Glutamatergic neuron (in vitro differentiated cells): ENCODE measurements around the gene ASIC4. TPM values are rescaled to one million over a fixed set of nuclear protein-coding genes. Genes with fewer than 3 reads are reported as not detected.

Experiments used
- DNase-seq: peaks from one replicate; pipeline ENCODE4 v3.0.0; 2022
- H3K27ac Mint-ChIP-seq: one replicate; pipeline ENCODE4 v1.8.0; 2020; ENCODE audit warnings: mild to moderate bottlenecking, mixed read lengths, inconsistent platforms; ENCODE audit not compliant: unreplicated experiment
- H3K27me3 Mint-ChIP-seq: one replicate; pipeline ENCODE4 v1.8.0; 2020; ENCODE audit warnings: mild to moderate bottlenecking, moderate library complexity, mixed read lengths, inconsistent platforms; ENCODE audit not compliant: unreplicated experiment
- H3K36me3 Mint-ChIP-seq: one replicate; pipeline ENCODE4 v1.8.0; 2020; ENCODE audit warnings: mild to moderate bottlenecking, mixed read lengths, inconsistent platforms; ENCODE audit not compliant: unreplicated experiment
- H3K4me1 Mint-ChIP-seq: one replicate; pipeline ENCODE4 v1.8.0; 2020; ENCODE audit warnings: mild to moderate bottlenecking, low read depth, mixed read lengths, inconsistent platforms; ENCODE audit not compliant: unreplicated experiment
- H3K4me3 Mint-ChIP-seq: one replicate; pipeline ENCODE4 v1.8.0; 2020; ENCODE audit warnings: mild to moderate bottlenecking, mixed read lengths, inconsistent platforms; ENCODE audit not compliant: unreplicated experiment
- H3K9me3 Mint-ChIP-seq: one replicate; pipeline ENCODE4 v1.8.0; 2020; ENCODE audit warnings: mild to moderate bottlenecking, moderate library complexity, mixed read lengths, inconsistent platforms; ENCODE audit not compliant: unreplicated experiment
- total RNA-seq: library from RNA; stranded (reverse); fragmentation: NEBNext Ultra II Directional; extraction: Animal tissue kit (Norgen Biotek cat#: 25700); gene quantifications from one replicate; pipeline ENCODE4 v1.2.1, GENCODE V29; 2021; ENCODE audit not compliant: unreplicated experiment
- TF ChIP-seq, protein P1 (sequence below): fragments of 200-600 bp; sonication (generic); IDR thresholded peaks from one replicate; pipeline ENCODE4 v1.5.0; 2021; ENCODE audit not compliant: partially characterized antibody, unreplicated experiment

The ASIC4 gene
- total RNA-seq, 1 donor from 2014 or later: 5.4 TPM

DNA sequence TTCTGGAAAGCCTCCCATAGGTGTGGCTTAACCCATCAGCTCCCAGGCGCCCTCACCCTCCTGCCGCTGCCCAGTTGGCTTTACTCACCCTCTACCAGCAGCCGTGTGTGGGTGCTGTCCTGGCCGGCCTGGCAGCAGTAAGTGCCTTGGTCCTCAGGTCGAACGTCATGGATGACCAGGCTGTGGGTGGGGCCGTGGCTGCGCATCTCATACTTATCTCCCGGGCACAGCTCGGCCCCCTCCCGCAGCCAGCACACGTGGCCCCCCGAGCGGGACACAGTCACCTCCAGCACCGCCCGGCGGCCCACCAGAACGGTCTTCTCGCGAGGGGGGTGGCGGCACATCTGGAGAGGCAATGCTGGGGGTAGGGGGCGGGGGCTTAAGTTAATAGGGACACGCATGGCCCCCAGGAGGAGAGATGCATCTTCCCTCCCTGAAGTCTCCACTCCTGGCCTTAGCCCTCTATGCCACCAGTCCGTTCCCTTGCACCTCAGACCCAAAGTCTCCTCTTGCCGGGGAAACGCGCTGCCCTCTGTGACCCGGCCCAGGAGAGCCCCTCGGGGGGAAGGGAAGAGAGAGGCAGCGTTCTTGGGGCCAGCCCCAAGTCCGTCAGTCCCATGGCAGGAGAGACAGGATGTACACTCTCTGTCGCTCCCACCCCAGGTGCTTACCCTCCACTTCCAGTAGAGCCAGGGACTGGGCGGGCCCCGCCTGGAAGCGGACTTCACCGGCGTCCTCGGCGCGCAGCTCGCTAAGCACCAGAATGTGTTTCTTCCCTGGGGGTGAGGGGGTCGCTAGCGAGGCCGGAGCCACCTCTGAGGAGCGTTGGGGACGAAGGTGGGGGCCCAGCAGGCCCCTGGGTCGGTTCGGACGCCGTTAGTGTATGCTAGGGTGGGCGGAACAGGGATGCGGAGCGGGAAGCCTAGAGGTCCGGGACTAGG lies 37.4 kb downstream of the ASIC4 start:
- peak; percentile 57 for DNase-seq
- H3K9me3 Mint-ChIP-seq: peaks cover 16% of the 10 kb centered on the region
- H3K4me1 Mint-ChIP-seq: peaks cover 3% of the 10 kb centered on the region
- H3K4me3 Mint-ChIP-seq: peak overlapping the region; percentile 82
- peaks cover 22% of the 10 kb centered on the region for H3K27me3 Mint-ChIP-seq
- peak overlapping the region; percentile 8 for H3K27ac Mint-ChIP-seq
- TF ChIP-seq, protein P1, sequence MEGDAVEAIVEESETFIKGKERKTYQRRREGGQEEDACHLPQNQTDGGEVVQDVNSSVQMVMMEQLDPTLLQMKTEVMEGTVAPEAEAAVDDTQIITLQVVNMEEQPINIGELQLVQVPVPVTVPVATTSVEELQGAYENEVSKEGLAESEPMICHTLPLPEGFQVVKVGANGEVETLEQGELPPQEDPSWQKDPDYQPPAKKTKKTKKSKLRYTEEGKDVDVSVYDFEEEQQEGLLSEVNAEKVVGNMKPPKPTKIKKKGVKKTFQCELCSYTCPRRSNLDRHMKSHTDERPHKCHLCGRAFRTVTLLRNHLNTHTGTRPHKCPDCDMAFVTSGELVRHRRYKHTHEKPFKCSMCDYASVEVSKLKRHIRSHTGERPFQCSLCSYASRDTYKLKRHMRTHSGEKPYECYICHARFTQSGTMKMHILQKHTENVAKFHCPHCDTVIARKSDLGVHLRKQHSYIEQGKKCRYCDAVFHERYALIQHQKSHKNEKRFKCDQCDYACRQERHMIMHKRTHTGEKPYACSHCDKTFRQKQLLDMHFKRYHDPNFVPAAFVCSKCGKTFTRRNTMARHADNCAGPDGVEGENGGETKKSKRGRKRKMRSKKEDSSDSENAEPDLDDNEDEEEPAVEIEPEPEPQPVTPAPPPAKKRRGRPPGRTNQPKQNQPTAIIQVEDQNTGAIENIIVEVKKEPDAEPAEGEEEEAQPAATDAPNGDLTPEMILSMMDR: no peak
- H3K36me3 Mint-ChIP-seq: peaks cover 12% of the 10 kb centered on the region

DNA sequence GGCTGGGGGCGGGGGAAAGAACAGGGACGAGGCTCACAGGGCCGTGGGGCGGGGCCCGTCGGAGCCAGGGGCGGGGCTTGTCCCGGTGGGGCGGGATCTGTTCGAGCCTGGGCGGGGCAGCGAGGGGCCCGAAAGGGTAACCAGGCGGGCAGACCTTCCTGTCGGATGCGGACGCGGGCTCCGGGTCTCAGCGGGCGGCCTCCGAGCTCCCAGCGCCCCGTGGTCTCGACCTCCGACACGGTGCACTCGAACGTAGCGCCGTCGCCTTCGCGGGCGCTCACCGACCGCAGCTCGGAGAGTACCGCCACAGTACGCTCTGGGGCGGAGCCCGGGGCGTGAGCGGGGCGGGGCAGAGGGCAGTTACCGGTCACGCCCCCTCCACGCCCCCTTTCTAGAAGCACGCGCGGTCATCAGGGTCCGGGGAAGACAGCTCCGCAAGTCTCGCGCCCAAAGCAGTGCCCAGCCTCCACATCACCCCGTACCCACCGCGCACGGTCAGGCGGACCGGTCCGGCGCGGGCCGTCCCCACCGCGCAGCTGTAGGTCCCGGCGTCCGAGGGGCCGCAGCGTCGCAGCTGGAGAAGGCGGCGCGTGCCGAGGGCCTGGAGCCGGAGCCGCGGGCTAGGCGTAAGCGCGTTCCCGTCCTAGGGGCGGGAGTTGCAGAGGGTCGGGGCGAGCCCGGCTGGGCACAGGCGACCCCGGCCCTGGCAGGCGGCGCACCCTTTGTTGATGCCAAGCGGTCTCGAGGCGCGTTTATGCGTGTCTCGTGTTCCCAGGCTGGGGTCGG lies 38.3 kb downstream of the ASIC4 start:
- DNase-seq: peak; percentile 95
- Mint-ChIP-seq H3K4me3 (peak overlapping the region; percentile 82), H3K9me3 (peaks cover 12% of the 10 kb centered on the region), H3K27me3 (peaks cover 19% of the 10 kb centered on the region), H3K36me3 (peaks cover 7% of the 10 kb centered on the region), H3K4me1 (peaks cover 3% of the 10 kb centered on the region), H3K27ac (no peak overlapping the region)
- TF ChIP-seq, protein P1: no peak

GRCh38 chr2:219553168-219553417 lies 38.8 kb downstream of the ASIC4 start:
- peaks cover 19% of the 10 kb centered on the region for H3K27me3 Mint-ChIP-seq

DNA sequence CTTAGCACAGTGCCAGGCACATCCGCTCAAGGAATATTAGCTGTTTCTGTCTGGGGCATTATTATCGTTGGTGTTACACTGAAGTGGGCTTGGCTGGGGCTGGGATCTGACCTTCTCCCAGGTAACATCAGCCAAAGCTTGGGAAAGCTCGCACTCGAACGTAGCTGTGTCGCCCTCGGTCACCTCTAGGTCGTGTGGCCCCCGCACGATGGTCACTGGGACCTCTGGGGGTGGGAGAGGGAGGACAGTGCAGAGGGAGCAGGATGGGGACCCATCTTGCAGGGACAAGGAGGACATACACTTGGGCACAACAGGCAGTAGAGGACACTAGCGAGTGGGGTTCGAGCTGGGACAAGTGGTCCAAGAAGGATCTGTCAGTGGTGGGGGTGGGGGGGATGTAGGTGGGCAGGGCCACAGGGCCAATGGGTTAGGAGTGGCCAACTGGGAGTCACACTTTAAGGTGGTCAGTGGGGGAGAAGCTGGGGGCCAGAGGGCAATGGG lies 39.2 kb downstream of the ASIC4 start:
- Mint-ChIP-seq H3K9me3 (peaks cover 10% of the 10 kb centered on the region), H3K36me3 (peaks cover 2% of the 10 kb centered on the region), H3K27ac (peak overlapping the region; percentile 48), H3K4me3 (peak overlapping the region; percentile 68), H3K4me1 (peaks cover 3% of the 10 kb centered on the region), H3K27me3 (peaks cover 16% of the 10 kb centered on the region)
- TF ChIP-seq, protein P1: no peak
- DNase-seq: no peak

More at GRCh38 chr2:219553168-219553417, 38.8 kb downstream of the ASIC4 start:
- DNase-seq: no peak
- TF ChIP-seq, protein P1: no peak
- Mint-ChIP-seq H3K36me3 (peaks cover 6% of the 10 kb centered on the region), H3K4me3 (peak overlapping the region; percentile 68), H3K27ac (no peak overlapping the region), H3K4me1 (peaks cover 3% of the 10 kb centered on the region), H3K9me3 (peaks cover 12% of the 10 kb centered on the region)
